ENCODE results near the gene TMEM150A.

DNA sequence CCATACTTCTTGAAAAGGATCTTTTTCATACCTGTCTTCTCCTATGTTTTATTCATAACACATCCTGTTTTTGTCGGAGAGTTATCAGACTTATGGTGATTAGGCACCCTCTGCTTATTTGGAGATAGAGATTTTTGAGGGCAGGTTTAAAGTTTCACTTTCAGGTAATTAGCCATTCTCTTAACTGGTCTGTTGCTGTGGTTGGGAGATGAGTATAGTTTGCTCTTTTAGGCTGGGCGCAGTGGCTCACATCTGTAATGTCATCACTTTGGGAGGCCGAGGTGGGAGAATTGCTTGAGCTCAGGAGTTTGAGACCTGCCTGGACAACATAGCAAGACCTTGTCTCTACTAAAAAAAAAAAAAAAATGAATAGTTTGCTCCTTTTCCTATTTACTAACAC lies 40.2 kb upstream of the TMEM150A start:
- TF ChIP-seq RCOR1 (IDR thresholded peaks at IDR 0.05; ENCODE audit: low read depth, low read length) = no peak
- no peak for TF ChIP-seq POLR2AphosphoS2 (conservative IDR thresholded peaks at IDR 0.05; ENCODE audit: low read length)
- no peak for TF ChIP-seq ZFP36 (IDR thresholded peaks at IDR 0.05; ENCODE audit: borderline replicate concordance, partially characterized antibody)
- TF ChIP-seq CTCF (IDR thresholded peaks at IDR 0.05) = no peak
- TF ChIP-seq RFX5 (IDR thresholded peaks at IDR 0.05) = no peak
- TF ChIP-seq FOSL2 (IDR thresholded peaks at IDR 0.05) = no peak
- TF ChIP-seq FOSL2 (CRISPR knock-in tag; IDR thresholded peaks at IDR 0.05) = no peak
- TF ChIP-seq POLR2A (IDR thresholded peaks at IDR 0.05; ENCODE audit: low read length) = no peak
- no peak for TF ChIP-seq MAFK (IDR thresholded peaks at IDR 0.05; ENCODE audit: partially characterized antibody)
- no peak for TF ChIP-seq RARB (CRISPR knock-in tag; IDR thresholded peaks at IDR 0.05)
- no peak for TF ChIP-seq EP300 (IDR thresholded peaks at IDR 0.05)
- TF ChIP-seq HMGXB4 (CRISPR knock-in tag; IDR thresholded peaks at IDR 0.05; ENCODE audit: borderline replicate concordance) = no peak
- TF ChIP-seq EHMT2 (IDR thresholded peaks at IDR 0.05; ENCODE audit: low read depth) = no peak
- no peak for TF ChIP-seq HOXA7 (CRISPR knock-in tag; IDR thresholded peaks at IDR 0.05)
